Retina (tissue), 1 donor: ENCODE data around the gene SRCAP.
"Not testable (repeated sequence)": the region's sequence is repeated elsewhere in the genome, so short reads cannot be mapped to it uniquely, and the experiment has no call there.

Source experiments
- DNase-seq: peaks from one replicate; pipeline ENCODE4 v3.0.0-alpha.2; 2016

SRCAP gene

DNA sequence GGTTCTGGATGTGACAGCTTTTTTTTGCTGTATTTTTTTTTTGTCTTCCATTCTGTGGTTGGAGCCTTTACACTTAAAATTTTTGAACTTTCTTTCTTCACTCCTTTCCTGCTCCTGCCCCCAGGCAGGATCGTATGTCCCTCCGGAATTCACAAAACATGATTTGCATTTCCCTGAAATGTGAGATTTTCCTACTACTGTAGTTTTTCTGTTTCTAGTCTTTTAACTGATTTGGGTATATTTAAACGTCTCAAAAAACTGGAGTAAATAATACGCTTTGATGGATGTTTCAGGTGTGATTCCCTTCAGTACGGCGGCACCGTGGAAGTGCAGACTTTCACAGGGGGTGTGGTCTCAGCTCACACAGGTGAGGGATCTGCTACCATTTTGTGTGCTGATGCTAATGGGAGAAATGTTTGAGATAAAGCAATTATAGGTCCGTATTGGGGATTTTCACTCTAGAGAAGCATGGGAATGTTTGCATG is 686 bp downstream of the SRCAP start:
- DNase-seq: no peak

- DNase-seq: peak; percentile 54
Measured at GRCh38 chr16:30700491-30700890, 1.5 kb downstream of the SRCAP start.

DNA sequence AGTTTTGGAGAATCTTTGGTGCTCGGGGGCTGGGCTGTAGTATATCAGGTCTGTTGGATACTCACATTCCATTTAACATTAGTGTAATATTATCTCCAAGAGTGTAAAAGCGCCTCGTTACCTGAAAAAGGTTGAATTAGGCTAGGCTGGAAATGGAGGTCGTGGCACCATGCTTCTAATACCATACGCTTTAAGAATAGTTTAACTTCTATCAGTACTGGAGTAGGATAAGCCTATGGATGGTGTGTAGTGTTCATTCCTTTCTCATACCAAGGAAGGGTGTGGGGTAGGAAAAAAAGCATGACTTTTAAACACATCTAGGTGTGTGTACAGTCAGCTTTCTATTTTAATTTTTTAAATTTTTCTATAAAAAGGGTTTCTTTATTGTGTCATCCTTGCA is 2.0 kb downstream of the SRCAP start:
- no peak for DNase-seq

DNA sequence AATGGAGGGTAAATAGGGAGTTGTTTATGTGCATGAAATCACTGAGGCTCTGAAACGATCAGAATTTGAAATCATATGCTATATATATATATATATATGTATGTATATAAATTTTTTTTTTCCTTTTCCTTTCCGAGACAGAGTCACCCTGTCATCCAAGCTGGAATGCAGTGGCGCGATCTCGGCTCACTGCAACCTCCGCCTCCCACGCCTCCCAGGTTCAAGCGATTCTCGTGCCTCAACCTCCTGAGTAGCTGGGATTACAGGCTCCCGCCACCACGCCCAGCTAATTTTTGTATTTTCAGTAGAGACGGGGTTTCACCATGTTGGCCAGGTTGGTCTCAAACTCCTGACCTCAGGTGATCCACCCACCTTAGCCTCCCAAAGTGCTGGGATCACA is 4.1 kb downstream of the SRCAP start:
- DNase-seq: not testable (repeated sequence)

GRCh38 chr16:30703971-30704370 is 5.0 kb downstream of the SRCAP start:
- DNase-seq: no peak

- no peak for DNase-seq
Measured at GRCh38 chr16:30706046-30706445, 7.1 kb downstream of the SRCAP start.

DNA sequence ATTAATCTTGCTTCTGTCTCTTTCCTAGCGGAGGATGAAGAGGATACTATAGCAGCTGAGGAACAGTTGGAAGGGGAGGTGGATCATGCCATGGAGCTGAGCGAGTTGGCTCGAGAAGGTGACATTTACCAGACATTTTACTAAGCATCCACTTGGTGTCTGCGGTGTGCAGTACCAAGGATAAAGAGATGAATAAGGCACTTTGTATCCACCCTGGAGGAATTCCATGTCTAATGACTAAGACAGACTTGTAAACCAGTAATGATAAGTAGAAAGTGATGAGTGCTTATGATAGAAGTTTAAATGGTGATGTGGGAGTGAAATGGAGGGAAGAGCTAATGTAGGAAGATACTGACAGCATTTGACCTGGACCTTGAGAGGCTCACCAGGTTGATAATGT is 12.0 kb downstream of the SRCAP start:
- DNase-seq: no peak

DNA sequence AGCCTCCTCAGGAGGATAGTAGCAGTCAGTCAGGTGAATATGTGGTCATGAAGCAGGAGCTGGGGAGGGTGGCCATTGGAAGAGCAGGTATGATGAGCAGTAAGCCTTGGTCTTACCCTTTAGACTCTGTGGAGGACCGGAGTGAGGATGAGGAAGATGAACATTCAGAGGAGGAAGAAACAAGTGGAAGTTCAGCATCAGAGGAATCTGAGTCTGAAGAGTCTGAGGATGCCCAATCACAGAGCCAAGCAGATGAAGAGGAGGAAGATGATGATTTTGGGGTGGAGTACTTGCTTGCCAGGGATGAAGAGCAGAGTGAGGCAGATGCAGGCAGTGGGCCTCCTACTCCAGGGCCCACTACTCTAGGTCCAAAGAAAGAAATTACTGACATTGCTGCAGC is 12.7 kb downstream of the SRCAP start:
- DNase-seq: no peak

DNA sequence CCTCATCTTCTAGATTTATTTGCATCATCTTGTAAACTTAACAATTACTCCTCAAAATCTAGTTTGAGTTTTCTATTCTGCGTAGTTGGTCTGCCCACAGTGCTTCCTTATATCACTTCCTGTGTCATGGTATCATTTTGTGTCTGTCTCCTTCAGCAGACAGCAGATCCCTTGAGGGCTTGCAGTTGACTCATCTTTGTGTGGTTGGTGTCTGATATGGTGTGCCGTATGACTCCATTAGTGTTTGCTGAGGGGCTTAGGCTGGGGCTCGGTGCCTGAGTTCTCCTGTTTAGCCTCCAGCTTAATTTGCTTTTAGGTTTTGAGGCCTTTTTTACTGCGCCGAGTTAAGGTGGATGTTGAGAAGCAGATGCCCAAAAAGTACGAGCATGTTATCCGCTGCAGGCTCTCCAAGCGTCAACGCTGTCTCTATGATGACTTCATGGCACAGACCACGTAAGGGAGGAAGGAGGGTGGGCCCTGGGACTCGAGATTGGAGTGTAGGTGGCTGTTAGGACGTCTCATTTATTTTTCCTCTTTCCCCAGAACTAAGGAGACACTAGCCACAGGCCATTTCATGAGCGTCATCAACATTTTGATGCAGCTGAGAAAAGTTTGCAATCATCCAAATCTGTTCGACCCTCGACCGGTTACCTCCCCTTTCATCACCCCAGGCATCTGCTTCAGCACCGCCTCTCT is 16.9 kb downstream of the SRCAP start:
- no peak for DNase-seq

- DNase-seq: no peak
Measured at GRCh38 chr16:30720086-30720485, 21.1 kb downstream of the SRCAP start.

- DNase-seq: no peak
Measured at GRCh38 chr16:30720694-30721093, 21.7 kb downstream of the SRCAP start.

DNA sequence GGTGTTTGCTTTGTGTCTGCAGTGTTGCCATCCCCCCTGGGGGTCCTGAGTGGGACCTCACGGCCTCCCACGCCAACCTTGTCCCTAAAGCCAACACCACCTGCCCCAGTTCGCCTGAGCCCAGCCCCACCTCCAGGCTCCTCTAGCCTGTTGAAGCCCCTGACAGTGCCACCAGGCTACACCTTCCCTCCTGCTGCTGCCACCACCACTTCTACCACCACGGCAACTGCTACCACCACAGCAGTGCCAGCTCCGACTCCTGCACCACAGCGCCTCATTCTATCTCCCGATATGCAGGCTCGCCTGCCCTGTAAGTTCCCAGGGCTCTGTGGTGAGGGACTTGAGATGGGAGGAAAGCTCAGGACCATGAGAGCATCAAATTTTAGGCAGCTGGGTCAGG is 22.2 kb downstream of the SRCAP start:
- no peak for DNase-seq

- no peak for DNase-seq
Measured at GRCh38 chr16:30721606-30722005, 22.6 kb downstream of the SRCAP start.

DNA sequence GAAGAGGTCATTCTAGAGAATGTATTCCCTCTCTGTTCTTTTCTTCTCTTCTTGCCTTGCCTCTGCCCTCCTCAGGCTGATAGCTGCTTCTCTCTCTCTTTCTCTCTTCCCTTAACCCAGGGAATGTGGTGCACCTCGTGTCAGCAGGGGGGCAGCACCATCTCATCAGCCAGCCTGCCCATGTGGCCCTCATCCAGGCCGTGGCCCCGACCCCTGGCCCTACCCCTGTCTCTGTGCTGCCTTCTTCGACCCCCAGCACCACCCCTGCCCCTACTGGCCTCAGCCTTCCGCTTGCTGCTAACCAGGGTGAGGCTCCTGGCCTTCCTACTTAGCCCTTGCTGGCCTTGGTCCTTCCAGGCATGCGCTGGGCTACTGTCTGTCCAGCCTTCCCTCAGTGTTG is 23.5 kb downstream of the SRCAP start:
- no peak for DNase-seq

GRCh38 chr16:30722916-30723315 is 23.9 kb downstream of the SRCAP start:
- no peak for DNase-seq

DNA sequence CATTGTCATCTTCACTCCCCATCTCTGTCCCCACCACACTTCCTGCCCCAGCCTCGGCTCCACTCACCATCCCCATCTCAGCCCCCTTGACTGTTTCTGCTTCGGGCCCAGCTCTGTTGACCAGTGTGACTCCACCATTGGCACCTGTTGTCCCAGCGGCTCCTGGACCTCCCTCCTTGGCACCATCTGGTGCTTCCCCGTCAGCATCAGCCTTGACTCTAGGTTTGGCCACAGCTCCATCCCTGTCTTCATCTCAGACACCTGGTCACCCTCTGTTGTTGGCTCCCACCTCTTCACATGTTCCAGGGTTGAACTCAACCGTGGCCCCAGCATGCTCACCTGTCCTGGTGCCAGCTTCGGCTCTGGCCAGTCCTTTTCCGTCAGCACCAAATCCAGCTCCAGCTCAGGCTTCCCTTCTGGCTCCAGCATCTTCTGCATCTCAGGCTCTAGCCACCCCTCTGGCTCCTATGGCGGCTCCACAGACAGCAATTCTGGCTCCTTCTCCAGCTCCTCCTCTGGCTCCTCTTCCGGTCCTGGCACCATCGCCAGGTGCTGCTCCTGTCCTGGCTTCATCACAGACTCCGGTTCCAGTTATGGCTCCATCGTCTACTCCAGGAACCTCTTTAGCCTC is 24.9 kb downstream of the SRCAP start:
- DNase-seq: no peak

DNA sequence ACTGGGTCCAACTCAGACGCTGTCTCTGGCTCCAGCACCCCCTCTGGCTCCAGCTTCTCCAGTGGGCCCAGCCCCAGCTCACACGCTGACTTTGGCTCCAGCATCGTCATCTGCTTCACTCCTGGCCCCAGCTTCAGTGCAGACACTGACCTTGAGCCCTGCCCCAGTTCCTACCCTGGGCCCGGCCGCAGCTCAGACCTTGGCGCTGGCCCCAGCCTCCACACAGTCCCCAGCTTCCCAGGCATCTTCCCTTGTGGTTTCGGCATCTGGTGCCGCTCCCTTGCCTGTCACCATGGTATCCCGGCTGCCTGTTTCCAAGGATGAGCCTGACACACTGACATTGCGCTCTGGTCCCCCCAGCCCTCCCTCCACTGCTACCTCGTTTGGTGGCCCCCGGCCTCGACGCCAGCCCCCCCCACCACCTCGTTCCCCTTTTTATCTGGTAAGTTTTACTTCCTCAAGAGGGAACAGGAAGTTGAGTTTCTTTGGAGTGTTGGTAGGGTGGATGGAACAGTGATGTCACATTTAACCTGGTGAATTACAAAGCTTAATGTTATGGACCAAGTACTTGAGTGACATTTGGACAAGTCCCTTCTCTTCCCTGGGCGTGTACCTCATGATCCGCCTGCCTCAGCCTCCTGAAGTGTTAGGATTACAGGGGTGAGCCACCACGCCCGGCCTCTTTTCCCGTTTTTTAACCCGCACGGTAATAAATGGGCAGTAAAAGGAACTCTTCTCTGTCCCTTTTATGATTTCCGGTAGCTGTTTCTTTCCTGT is 25.9 kb downstream of the SRCAP start:
- DNase-seq: no peak

- no peak for DNase-seq
Measured at GRCh38 chr16:30725418-30725792, 26.4 kb downstream of the SRCAP start.

GRCh38 chr16:30728321-30728720 is 29.4 kb downstream of the SRCAP start:
- no peak for DNase-seq

GRCh38 chr16:30728899-30729672 is 30.1 kb downstream of the SRCAP start:
- no peak for DNase-seq

- no peak for DNase-seq
Measured at GRCh38 chr16:30731411-30731810, 32.4 kb downstream of the SRCAP start.

DNA sequence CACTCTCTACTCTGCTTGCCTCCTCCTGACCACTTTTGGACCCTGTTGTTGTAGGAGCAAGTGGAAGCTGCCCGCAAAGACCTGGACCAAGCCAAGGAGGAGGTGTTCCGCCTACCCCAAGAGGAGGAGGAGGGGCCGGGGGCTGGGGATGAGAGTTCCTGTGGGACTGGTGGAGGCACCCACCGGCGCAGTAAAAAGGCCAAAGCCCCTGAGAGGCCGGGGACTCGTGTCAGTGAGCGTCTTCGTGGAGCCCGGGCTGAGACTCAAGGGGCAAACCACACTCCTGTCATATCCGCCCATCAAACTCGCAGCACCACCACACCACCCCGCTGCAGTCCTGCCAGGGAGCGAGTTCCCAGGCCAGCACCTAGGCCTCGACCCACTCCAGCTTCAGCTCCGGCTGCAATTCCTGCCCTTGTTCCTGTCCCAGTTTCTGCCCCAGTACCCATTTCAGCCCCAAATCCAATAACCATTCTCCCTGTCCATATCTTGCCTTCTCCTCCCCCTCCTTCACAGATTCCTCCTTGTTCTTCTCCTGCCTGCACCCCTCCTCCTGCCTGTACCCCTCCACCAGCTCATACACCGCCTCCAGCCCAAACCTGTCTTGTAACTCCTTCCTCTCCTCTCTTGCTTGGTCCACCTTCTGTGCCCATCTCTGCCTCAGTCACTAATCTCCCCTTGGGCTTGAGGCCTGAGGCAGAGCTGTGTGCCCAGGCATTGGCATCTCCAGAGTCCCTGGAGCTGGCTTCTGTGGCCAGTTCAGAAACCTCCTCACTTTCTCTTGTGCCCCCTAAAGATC is 38.2 kb downstream of the SRCAP start:
- no peak for DNase-seq
